ENCODE measurements around the gene SBF2. TPM values are rescaled to one million over a fixed set of nuclear protein-coding genes. Genes with fewer than 3 reads are reported as not detected.
"Not testable (repeated sequence)": the region's sequence is repeated elsewhere in the genome, so short reads cannot be mapped to it uniquely, and the experiment has no call there.

Gene SBF2
- total RNA-seq, 1 donor from 2014 or later, result 39.5 TPM

DNA sequence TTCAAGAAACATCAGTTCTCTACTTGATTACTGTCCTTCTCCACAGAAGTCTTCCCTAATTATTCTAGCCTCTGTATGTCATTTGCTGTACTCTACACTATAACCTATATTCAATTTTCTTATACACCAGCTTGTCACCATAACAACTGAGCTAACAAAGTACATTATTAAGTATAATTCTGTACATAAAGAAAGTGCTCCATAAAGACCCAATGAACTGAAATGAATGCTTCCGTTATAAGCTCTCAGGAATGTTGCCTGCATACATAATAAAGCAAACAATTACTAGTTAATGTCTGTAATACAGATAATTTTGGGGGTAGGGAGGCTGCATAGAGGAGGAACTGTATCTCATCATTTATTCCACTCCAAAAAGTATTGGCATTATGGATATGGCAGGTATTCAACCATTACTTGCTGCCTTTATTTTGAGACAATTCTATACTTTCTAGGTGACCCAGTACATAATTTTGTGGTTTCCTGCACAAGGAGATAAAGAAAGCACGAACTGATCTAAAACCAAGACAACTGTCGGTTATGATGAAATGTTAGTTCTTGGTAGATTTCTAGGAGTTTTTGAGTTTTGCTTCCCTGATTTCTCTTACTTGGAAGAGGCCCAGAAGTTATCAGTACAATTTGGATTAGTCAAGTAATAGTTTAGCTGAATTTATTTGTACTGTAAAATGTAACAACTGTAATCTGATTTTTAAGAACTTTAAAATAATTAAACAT is 202.5 kb downstream of the SBF2 start:
- TF ChIP-seq, protein P1, sequence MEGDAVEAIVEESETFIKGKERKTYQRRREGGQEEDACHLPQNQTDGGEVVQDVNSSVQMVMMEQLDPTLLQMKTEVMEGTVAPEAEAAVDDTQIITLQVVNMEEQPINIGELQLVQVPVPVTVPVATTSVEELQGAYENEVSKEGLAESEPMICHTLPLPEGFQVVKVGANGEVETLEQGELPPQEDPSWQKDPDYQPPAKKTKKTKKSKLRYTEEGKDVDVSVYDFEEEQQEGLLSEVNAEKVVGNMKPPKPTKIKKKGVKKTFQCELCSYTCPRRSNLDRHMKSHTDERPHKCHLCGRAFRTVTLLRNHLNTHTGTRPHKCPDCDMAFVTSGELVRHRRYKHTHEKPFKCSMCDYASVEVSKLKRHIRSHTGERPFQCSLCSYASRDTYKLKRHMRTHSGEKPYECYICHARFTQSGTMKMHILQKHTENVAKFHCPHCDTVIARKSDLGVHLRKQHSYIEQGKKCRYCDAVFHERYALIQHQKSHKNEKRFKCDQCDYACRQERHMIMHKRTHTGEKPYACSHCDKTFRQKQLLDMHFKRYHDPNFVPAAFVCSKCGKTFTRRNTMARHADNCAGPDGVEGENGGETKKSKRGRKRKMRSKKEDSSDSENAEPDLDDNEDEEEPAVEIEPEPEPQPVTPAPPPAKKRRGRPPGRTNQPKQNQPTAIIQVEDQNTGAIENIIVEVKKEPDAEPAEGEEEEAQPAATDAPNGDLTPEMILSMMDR (conservative IDR thresholded peaks at IDR 0.05), result no peak
- H3K4me1 Mint-ChIP-seq (ENCODE audit: unreplicated experiment), result no peaks in the 10 kb centered on the region
- H3K4me3 Mint-ChIP-seq, result no peak overlapping the region
- H3K27me3 Mint-ChIP-seq, result no peaks in the 10 kb centered on the region
- no peak overlapping the region for H3K27ac Mint-ChIP-seq
- H3K9me3 Mint-ChIP-seq, result no peaks in the 10 kb centered on the region
- no peak for DNase-seq (ENCODE audit: extremely low spot score, unreplicated experiment)
- no peaks in the 10 kb centered on the region for H3K36me3 Mint-ChIP-seq

DNA sequence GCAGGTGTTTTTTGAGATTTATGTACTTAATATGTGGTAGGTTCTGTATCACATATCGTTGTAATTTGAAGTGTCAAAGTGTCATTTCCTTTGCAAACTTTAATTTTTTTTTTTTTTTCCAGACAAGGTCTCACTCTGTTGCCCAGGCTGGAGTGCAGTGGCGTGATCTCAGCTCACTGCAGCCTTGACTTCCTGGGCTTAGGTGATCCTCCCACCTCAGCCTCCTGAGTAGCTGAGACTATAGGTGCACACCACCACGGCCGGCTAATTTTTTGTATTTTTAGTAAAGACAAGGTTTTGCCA is 206.1 kb downstream of the SBF2 start:
- not testable (repeated sequence) for H3K9me3 Mint-ChIP-seq; H3K27me3 Mint-ChIP-seq; DNase-seq (ENCODE audit: extremely low spot score, unreplicated experiment); H3K4me3 Mint-ChIP-seq; H3K4me1 Mint-ChIP-seq (ENCODE audit: unreplicated experiment); H3K36me3 Mint-ChIP-seq; H3K27ac Mint-ChIP-seq

DNA sequence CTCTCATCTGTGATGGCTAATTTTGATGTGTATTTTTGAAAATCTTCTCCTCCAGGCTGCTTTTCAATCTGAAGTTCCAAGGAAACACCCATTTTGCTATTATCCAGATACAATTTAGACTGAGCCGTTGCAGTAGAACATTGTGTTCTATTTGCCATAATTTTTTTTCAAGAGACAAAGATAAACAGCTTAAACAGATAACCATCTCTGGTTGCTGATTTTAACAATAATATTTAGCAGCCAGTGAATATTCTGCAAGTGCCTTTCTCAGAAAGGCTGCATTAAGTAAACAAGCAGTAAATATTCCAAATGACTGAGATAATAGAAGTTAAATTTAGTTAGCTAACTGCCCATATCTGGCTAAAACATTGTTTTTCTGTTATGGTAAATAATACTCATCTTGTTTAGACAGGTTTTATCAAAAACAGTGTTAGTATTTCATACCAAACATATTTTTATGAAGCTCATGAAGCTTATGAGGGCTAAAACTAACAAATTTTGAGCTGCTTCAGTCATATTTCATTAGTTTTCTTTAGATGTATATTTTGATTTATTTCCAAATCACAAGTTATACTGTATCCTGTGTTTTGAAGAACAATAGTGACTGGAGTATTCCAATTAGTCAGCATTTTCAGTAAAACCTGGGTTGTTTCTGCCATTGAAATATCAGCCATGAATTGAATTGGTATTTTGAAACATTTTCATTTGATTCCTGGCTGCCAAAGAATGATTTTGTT is 206.7 kb downstream of the SBF2 start:
- Mint-ChIP-seq H3K36me3 (peaks cover 5% of the 10 kb centered on the region), H3K9me3 (peaks cover 3% of the 10 kb centered on the region), H3K27me3 (no peaks in the 10 kb centered on the region), H3K4me3 (no peak overlapping the region), H3K4me1 (ENCODE audit: unreplicated experiment) (peaks cover 4% of the 10 kb centered on the region), H3K27ac (no peak overlapping the region)
- DNase-seq (ENCODE audit: extremely low spot score, unreplicated experiment), result no peak
- TF ChIP-seq, protein P1 (conservative IDR thresholded peaks at IDR 0.05), result no peak

DNA sequence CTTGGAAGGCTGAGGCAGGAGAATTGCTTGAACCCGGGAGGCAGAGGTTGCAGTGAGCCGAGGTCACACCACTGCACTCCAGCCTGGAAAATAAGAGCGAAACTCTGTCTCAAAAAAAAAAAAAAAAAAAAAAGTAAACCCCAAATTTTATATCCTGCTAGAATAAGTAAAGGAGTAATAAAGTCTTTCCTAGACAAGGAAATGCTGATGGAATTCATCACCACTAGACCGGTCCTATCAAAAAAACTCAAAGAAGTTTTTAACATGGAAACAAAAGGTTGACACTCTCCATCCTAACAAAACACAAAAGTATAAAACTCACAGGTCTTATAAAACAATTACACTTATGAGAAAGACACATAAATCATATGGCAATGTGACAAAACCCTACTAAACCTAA is 213.9 kb downstream of the SBF2 start:
- no peak for DNase-seq (ENCODE audit: extremely low spot score, unreplicated experiment)
- TF ChIP-seq, protein P1 (conservative IDR thresholded peaks at IDR 0.05), result no peak
- Mint-ChIP-seq H3K27me3 (no peaks in the 10 kb centered on the region), H3K4me3 (no peak overlapping the region), H3K36me3 (peaks cover 19% of the 10 kb centered on the region), H3K27ac (no peak overlapping the region), H3K9me3 (peaks cover 24% of the 10 kb centered on the region), H3K4me1 (ENCODE audit: unreplicated experiment) (no peaks in the 10 kb centered on the region)

DNA sequence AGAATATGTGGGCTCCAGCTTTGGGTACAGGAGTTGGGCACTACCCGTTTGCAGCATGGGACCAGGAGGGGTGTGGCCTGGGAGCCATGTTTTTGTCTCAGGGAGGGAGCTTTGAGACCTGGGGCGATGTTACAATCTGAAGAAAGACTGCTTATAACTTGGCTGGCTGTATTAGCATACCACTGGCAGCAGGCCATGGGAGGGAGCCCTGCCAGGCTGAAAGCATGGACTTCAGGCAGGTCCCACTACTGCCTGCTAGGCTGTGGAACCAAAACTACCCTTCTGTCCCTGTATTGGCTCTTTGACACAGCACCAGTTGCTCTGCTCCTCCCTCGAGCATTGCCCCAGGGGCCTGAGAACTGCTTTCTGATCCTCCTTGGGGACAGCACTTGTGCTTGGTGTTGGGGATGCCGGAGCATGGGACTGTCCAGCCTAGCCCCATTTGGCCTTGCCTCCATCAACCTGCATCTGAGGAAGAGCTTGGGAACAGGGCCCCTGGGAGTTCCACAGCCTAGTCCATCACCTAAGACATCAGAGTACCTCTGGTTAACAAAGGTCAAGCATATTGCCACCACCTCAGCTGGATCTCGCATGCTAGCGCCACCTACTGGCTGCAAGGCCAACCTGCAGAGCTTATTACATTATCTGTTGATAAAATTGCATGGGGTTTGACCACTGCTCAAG is 217.4 kb downstream of the SBF2 start:
- Mint-ChIP-seq H3K9me3 (peaks cover 21% of the 10 kb centered on the region), H3K36me3 (peaks cover 14% of the 10 kb centered on the region), H3K27me3 (no peaks in the 10 kb centered on the region), H3K27ac (no peak overlapping the region), H3K4me1 (ENCODE audit: unreplicated experiment) (no peaks in the 10 kb centered on the region), H3K4me3 (no peak overlapping the region)
- no peak for DNase-seq (ENCODE audit: extremely low spot score, unreplicated experiment)
- TF ChIP-seq, protein P1 (conservative IDR thresholded peaks at IDR 0.05), result peak; percentile 74

DNA sequence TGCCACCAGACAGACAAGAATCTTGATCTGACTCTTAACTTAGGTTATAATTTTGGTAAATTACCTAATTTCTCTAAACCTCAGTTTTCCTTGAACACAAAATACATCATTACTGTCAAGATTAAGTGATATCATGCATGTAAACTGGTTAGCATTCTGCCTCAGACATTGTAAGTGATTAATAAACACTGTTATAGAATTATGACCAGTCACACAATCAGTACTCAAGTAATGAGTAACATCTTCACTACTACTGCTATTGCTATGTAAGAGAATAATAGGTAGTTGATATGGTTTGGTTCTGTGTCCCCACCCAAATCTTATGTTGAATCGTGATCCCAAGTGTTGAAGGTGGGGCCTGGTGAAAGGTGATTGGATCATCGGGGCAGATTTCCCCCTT is 218.9 kb downstream of the SBF2 start:
- no peaks in the 10 kb centered on the region for H3K4me1 Mint-ChIP-seq (ENCODE audit: unreplicated experiment)
- peaks cover 14% of the 10 kb centered on the region for H3K36me3 Mint-ChIP-seq
- H3K27me3 Mint-ChIP-seq, result no peaks in the 10 kb centered on the region

More for the DNA sequence above, 218.9 kb downstream of the SBF2 start:
- TF ChIP-seq, protein P1 (conservative IDR thresholded peaks at IDR 0.05), result no peak
- Mint-ChIP-seq H3K9me3 (peaks cover 21% of the 10 kb centered on the region), H3K4me3 (no peak overlapping the region), H3K27ac (no peak overlapping the region)
- no peak for DNase-seq (ENCODE audit: extremely low spot score, unreplicated experiment)
